RCC 7860 (cell line): Measurements from ENCODE around the gene CARNS1.

Experiments
- DNase-seq: peaks from one replicate; pipeline ENCODE4 v3.0.0-alpha.2; 2015; ENCODE audit warnings: low spot score
- FAIRE-seq: peaks from 2 replicates; lab custom pipeline; 2012; peaks lifted over from hg19 to GRCh38; lab: Jason Lieb, UNC

CARNS1 gene

DNA sequence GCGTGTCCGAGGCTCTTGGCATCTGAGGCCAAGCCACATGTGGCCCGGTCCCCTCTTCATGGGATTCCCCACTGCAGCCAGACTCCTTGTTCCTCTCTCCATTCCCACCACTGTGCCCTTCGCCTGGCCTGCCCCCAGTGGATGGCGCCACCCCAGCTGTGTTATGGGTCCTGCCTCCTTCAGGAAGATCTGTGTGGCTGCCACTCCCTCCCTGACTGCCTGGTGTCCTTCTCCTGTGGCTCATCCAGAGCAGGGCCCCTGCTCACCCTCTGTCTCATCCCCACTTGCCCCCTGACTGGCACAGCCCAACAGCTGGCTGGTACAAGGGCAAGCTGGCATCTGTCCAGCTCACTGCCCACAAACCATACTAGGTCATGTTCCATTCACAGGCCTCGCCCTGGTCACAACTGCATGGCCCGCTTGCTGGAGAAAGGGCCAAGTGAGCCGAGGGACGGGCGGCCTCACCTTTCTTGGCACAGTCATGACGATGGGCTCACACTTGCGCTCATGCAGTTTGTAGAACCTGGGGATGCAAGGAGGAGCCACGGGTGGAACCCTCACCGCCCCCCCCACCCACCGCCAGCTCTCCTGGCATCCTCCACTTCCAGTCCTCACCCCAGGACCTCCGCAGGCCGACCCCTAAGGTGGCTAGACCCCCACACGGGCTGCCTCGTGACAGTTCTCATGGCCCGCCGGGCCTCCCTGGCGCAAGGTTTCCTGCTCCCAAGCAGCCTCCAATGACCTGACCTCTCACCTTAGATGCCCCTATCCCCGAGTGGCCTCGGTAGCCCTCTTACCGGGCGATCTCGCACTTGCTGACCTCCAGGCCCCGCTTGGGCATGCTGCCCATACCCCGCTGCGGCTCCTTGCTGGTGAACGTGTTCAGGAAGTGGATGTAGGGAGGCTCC, 24.1 kb downstream of the CARNS1 start:
- DNase-seq (peak; percentile 33), FAIRE-seq (no peak)

DNA sequence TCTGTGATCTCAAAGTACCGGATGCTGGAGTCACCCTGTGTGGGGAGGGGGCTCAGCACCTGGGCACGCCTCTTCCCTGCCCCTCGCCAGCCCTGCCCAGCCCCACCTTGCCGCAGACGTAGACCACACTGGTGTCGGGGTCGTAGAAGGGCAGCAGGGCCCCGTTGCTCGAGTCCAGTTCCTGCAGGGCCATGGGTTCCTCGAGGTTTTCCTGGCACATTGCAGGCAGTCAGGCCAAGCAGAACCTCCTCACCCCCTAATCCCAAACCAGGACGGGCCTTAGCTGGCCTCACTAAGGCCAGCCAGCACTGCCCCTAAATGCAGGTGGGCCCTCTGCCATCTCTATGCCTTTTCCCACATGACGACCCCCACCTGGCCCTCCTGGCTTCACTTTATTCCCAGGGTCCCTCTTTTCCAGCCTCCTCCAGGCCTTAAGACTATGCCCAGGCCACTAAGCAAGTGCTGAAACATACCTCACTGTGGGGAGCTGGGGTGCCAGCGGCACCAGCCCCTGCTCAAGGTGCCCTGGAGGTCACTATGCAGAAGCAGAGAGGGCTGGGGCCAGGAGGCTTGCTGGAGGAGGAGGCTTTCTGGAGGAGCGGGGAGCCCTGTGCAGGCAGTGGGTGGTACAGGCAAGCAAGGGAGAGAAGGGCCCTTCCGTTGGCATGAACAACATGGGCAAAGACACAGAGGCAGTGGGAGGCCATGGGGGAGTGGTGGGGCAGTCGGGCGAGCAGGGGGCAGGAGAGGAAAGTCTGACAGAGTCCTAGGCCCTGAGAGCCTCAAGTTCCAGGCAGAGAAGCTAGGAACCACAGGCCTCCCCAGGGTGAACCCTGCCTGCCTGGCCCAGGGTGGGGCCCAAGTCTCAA, 25.0 kb downstream of the CARNS1 start:
- no peak for FAIRE-seq
- no peak for DNase-seq

- DNase-seq, result no peak
- FAIRE-seq, result no peak
Measured at GRCh38 chr11:67441098-67441563, 25.7 kb downstream of the CARNS1 start.

DNA sequence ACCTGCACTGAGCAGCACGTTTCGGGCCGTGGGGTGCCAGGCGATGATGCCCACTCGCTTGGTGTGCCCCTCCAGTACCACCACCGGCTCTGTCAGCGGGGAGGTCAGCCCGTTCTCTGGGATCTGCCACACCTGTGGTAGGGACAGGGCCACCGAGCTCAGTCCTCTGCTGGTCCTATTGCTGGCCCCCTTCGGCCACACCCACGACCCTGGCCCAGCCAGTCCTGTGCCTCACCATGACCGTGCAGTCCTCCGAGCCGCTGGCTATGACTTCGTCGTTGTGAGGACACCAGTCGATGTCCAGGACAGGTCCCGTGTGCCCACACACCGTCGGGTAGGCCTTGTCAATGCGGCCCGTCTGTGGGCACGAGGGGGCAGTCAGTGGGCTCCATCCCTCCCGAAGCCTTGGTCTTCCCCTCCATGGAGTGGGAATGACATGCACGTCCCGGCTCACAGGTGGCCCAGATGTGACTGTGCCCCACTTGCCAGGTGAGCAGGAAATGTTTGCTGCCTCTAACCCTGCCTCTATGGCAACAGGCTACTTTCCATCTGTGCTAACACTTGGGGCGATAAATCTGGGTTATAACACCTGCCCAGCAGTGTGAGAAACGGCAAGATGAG, 26.4 kb downstream of the CARNS1 start:
- DNase-seq, result no peak
- FAIRE-seq, result no peak

- DNase-seq (no peak), FAIRE-seq (no peak)
Measured at GRCh38 chr11:67442504-67443404, 27.3 kb downstream of the CARNS1 start.

DNA sequence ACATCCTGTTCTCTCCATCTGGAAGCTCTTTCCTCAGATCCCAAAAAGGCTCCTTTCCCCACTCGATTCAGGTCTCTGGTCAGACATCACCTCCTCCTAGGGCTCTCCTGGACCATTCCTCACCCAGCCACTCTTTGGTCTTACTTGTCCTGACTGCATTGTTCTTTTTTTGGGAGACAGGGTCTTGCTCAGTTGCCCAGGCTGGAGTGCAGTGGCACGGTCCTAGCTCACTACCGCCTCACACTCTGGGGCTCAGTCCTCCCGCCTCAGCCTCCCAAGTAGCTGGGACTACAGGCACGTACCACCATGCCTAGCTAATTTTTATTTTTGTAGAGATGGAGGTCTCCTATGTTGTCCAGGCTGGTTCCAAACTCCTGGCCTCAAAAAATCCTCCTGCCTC, 30.0 kb downstream of the CARNS1 start:
- DNase-seq, result no peak
- FAIRE-seq, result no peak

DNA sequence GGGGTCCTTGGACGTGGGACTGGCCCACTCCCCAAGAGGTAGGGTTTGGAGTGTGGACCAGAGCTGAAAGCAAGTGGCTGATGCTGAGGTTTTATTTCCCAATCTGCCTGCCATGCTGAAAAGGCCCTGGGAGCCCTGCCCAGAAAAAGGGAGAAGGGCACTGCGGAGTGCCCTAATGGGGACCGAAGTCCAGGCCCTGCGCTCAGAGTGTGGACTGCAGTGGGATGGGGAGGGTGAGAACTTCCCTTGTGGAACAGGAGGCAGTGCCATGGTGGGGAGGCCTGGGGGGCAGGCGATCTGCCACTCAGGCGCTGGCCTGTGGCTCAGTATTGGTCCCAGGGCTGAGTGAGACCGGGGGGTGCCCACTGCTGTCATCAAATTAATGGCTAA, 32.7 kb downstream of the CARNS1 start:
- DNase-seq, result no peak
- FAIRE-seq, result no peak

GRCh38 chr11:67449116-67449844, 33.8 kb downstream of the CARNS1 start:
- DNase-seq (no peak), FAIRE-seq (no peak)

DNA sequence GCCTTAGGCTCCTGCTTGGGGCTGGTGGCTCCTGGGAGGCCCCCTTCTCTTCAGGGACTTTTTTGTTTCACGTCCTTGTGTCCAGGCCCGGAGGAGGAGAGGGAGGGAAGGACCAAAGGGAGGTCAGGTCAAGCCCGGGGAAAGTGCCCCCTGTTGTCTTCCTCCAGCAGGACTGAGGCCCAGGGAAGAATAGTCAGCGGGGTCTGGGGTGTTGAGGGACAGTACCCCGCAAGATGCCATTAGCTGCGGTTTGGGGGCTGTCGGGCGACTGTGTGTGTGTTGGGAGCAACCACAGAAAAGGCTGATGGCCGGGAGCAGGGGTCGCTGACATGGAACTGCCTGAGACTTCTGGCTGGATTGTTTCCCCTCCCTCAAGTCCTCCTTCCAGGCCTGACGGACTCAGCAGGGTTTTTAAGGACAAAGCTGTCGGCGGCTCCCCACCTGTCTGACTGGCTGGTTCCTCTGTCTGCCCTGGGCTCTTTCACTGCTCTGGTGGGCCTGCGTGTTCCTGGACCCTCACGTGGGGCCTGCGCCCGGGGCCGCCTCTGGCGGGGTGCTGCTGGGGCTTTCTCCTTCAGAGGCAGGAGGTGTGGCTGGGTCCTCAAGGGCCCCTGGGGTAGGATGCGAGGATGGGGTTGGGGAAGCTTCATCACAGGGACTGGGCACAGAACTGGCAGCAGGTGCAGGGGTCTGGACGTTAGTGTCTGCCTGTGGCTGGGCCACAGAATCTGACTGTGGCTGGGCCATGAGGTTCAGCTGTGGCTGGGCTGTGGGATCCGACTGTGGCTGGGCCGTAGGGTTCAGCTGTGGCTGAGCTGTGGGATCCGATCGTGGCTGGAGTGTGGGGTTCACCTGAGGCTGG, 35.5 kb downstream of the CARNS1 start:
- DNase-seq, result no peak
- FAIRE-seq, result no peak

DNA sequence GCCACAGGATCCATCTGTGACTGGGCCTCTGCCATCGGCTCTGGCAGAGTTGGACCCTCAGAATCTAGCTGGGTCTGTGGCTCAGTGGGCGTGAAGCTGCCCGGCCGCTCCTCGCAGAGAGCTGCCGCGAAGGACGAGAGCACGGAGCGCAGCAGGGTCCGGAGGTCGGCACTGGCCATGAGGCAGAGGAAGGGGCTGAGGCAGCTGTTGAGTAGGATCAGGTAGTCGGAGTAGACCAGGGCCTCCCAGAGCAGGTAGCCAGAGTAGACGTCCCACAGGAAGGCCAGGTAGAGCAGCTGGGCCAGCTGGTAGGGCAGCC, 36.1 kb downstream of the CARNS1 start:
- DNase-seq, result no peak
- FAIRE-seq, result no peak

- no peak for DNase-seq
- FAIRE-seq, result no peak
Measured at GRCh38 chr11:67452141-67452952, 36.9 kb downstream of the CARNS1 start, which contains the start of gene GPR152. GPR152 (minus strand) TSS chr11:67452729; CDS start chr11:67452724, 5 bp downstream.

GRCh38 chr11:67453816-67454732, 38.6 kb downstream of the CARNS1 start:
- no peak for FAIRE-seq

GRCh38 chr11:67455054-67455453, 39.6 kb downstream of the CARNS1 start, which contains the start of gene CABP4:
CABP4 (plus strand) TSS chr11:67455354; CDS start chr11:67455424, 70 bp downstream.
- FAIRE-seq (no peak), DNase-seq (no peak)

More at GRCh38 chr11:67453816-67454732, 38.6 kb downstream of the CARNS1 start:
- no peak for DNase-seq

DNA sequence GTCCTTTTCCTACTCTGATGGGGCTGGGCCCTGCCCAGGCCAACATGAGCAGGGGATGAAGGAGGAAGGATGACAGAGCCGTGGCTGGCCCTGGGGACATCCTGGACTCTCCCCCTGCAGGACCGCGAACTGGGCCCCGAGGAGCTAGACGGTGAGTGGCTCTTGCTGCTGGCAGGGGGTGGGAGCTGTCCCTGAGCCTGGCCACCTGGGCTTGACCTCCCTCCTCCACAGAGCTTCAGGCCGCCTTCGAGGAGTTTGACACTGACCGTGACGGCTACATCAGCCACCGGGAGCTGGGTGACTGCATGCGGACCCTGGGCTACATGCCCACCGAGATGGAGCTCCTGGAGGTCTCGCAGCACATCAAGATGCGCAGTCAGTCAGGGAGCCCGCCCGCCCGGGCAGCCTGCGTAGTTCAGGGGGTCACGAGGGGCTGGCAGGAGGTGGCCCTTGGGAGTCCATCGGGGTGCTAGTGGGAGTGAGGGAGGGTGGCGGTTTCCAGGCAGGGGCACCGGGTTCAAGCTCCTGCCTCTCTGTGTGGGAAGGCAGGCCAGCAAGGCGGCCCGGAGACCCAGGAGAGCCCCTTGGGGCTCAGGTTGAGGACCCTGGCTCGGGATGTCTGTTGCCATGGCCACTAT, 40.7 kb downstream of the CARNS1 start:
- no peak for DNase-seq
- FAIRE-seq, result no peak

DNA sequence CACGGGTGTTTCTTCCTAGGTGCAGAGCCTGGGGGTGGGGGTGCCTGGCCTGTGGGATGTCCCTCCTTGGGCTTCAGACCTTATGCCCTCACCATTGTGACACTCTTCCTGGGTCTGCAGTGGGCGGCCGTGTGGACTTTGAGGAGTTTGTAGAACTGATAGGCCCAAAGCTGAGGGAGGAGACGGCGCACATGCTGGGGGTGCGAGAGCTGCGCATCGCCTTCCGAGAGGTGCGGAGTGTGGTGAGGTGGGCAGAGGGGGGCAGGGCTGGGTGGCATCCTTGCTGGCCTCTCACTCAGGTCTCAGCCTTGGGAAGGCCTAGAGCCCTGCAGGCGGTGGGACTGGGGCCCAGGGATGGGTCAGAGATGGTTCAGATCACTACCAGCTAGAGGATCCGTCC, 42.0 kb downstream of the CARNS1 start:
- no peak for DNase-seq
- FAIRE-seq, result no peak

DNA sequence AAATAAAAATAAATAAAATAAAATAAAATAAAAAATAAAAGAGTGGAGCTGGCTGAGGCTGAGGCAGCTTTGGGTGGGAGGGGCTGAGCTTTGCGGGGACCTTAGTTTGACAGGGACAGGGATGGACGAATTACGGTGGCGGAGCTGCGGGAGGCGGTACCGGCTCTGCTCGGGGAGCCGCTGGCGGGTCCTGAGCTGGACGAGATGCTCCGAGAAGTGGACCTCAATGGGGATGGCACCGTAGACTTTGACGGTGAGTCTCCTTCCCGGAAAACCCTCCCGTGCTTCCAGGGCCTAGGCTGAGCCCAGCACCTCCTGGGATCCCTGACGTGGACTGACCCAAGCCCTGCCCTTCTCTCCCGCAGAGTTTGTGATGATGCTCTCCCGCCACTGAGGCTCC, 42.8 kb downstream of the CARNS1 start:
- no peak for DNase-seq

More for the DNA sequence above, 42.8 kb downstream of the CARNS1 start:
- FAIRE-seq, result no peak
